ENCODE results near the gene DSCAML1. TPM values are rescaled to one million over a fixed set of nuclear protein-coding genes. Genes with fewer than 3 reads are reported as not detected.

The DSCAML1 gene
- total RNA-seq, 1 experiment from 2014 or later = 0.15 TPM

DNA sequence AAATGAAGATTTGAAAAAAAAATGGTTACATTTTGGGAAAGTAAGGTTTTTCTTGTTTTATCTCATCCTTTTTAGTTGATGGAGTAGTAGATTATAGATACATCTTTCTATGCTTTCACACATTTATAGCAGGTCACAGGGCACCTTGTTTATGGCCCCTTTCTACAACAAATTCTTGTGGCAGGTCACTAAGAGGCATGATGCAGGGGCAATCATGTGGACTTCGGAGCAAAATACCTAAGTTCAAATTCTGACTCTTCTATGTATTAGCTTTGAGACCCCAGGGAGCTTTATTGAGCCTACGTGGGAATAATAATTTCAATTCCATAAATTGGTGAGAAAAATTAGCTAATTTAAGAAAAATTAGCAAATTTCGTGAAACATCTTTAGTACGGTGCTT lies 177.4 kb downstream of the DSCAML1 start:
- H3K4me2 ChIP-seq (ENCODE audit: insufficient read depth, insufficient read length, low read length) = no peak overlapping the region
- no peak overlapping the region for H3K18ac ChIP-seq (ENCODE audit: insufficient read length, low read depth, low read length)
- no peaks in the 10 kb centered on the region for H3K79me1 ChIP-seq (ENCODE audit: insufficient read depth, low read depth, low read length, poor library complexity, severe bottlenecking)
- Mint-ChIP-seq H3K9me3 (peaks cover 5 to 7% of the 10 kb centered on the region in 2 experiments), H3K27ac (no peak overlapping the region), H3K36me3 (ENCODE audit: insufficient read depth in 1 of 3, low read depth in 3 of 3) (peaks cover 0 to 7% (median 2%) of the 10 kb centered on the region in 3 experiments; a peak in 2 of 7 replicates), H3K27me3 (ENCODE audit: low read depth) (peaks cover 1% of the 10 kb centered on the region; the same call in 1 of the 2 replicates), H3K4me3 (no peak overlapping the region), H3K4me1 (peaks cover 19 to 43% of the 10 kb centered on the region in 2 experiments)
- no peak overlapping the region for H4K5ac ChIP-seq (ENCODE audit: insufficient read length, low read depth, low read length)
- H2AFZ ChIP-seq (ENCODE audit: low read length) = no peak overlapping the region
- no peak overlapping the region for H3K4ac ChIP-seq (ENCODE audit: low read depth, low read length)
- no peak overlapping the region for H2BK20ac ChIP-seq (ENCODE audit: low read depth, low read length, poor library complexity, severe bottlenecking)
- H4K20me1 ChIP-seq (ENCODE audit: control insufficient read depth, insufficient read depth, insufficient read length) = no peaks in the 10 kb centered on the region
- no peak overlapping the region for H4K91ac ChIP-seq (ENCODE audit: insufficient read length, low read depth, low read length)
- no peaks in the 10 kb centered on the region for H3K4me1 ChIP-seq (ENCODE audit: insufficient read depth, low read length)
- no peak overlapping the region for H2BK15ac ChIP-seq (ENCODE audit: low read depth, low read length)
- no peak overlapping the region for H3K27ac ChIP-seq (ENCODE audit: insufficient read length, low read depth, low read length)
- no peak overlapping the region for H4K8ac ChIP-seq (replicated peaks; ENCODE audit: insufficient read length, low read depth, low read length)
- H3K9me3 ChIP-seq (ENCODE audit: control insufficient read depth, low read depth, low read length) = no peaks in the 10 kb centered on the region
- no peak overlapping the region for H3K9ac ChIP-seq (ENCODE audit: extremely low read depth, insufficient read length, low read length)
- H2BK12ac ChIP-seq (ENCODE audit: insufficient read length, low read depth, low read length) = no peak overlapping the region
- H2BK5ac ChIP-seq (ENCODE audit: insufficient read length, low read length) = no peak overlapping the region
- no peaks in the 10 kb centered on the region for H3K23me2 ChIP-seq (ENCODE audit: insufficient read length, low read depth, low read length, poor library complexity, severe bottlenecking)
- H2BK120ac ChIP-seq (ENCODE audit: low read depth, low read length, poor library complexity, severe bottlenecking) = no peak overlapping the region
- no peak for TF ChIP-seq CTCF (conservative IDR thresholded peaks at IDR 0.05)
- H3K14ac ChIP-seq (ENCODE audit: insufficient read depth, low read length) = no peak overlapping the region
- WGBS (ENCODE audit: extremely low coverage, insufficient read length, low lambda C conversion rate) = no CpG with 5 or more reads among the region's 4 CpGs
- no peaks in the 10 kb centered on the region for H3K79me2 ChIP-seq (ENCODE audit: insufficient read depth, low read length)
- no peaks in the 10 kb centered on the region for H3K27me3 ChIP-seq (ENCODE audit: insufficient read depth, low read length)
- no peak overlapping the region for H3K56ac ChIP-seq (ENCODE audit: insufficient read length, low read depth, low read length)
- H2AK5ac ChIP-seq (ENCODE audit: insufficient read length, low read length) = no peak overlapping the region
- no peak for DNase-seq
- H3T11ph ChIP-seq (ENCODE audit: low read length) = no peak overlapping the region
- H3K23ac ChIP-seq (ENCODE audit: insufficient read length, low read depth, low read length) = no peak overlapping the region

Data from H9 (cell line).